ENCODE results near the gene PHPT1.
A peak's percentile ranks its signal among the peaks of the same experiment; 100 is the strongest.

The PHPT1 gene

GRCh38 chr9:136848393-136849037, 694 bp upstream of the PHPT1 start:
- DNase-seq, result no peak

GRCh38 chr9:136849960-136850865, 1.0 kb downstream of the PHPT1 start:
- peak in 1 of 5 donors; percentile 2 for DNase-seq

GRCh38 chr9:136850866-136851775, 1.9 kb downstream of the PHPT1 start:
- DNase-seq, result peak in 1 of 5 donors; percentile 12

DNA sequence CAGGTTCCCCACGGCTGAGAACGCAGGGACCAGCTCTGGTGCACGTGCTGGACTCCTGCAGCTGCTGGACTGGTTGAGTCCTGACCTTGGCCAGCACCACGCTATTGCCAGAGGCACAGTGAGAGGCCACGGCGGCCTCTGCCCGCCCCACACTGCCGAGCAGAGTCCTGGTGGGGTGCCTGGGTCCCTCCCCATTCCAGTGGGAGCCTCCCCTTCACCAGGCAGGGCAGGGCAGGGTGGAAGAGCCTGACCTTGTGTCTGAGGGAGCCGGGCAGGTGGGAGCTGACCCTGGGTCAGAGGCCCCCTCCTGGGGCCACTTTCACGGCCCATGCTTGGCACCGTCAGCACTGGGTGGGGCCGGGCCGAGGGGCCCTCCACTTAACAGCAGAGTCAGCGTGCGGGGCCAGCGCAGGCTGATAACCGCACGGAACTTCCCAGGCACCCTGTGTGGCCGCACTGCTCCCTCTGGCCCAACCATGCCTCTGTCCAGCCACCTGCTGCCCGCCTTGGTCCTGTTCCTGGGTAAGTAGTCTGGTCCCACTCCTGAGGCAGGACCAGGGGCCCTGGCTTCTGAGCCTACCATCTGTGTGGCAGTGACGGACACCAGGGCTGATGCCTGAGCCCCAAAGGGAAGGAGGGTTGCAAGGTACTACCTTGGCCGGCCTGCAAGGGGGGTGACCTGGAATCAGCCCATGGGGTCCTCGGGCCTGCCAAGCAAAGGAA, 2.9 kb downstream of the PHPT1 start, which contains the start of gene MAMDC4:
Gene MAMDC4 (plus strand): TSS at position 406 of the 723 bp plus-strand sequence. CDS start 71 bp downstream, at position 477.
- peak in 1 of 5 donors; percentile 6 for DNase-seq

- peak in 2 of 5 donors; percentile 4 to 13 for DNase-seq
These were observed 3.7 kb downstream of the PHPT1 start for GRCh38 chr9:136852664-136853595.

DNA sequence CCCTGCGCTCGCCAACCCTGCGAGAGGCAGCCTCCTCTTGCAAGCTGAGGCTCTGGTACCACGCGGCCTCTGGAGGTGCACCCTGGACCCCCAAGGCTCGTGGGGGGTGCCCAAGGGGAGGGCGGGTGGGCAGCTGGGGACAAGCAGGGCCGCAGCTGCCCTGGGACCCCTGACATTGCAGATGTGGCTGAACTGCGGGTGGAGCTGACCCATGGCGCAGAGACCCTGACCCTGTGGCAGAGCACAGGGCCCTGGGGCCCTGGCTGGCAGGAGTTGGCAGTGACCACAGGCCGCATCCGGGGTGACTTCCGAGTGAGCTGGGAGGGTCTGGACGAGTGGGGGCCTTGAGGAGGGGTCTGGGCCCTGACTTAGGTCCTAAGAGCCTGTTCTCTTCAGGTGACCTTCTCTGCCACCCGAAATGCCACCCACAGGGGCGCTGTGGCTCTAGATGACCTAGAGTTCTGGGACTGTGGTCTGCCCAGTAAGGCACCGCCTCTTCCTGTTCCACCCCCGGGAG, 4.4 kb downstream of the PHPT1 start:
- peak in 2 of 5 donors; percentile 5 to 13 for DNase-seq

GRCh38 chr9:136854113-136854841, 5.1 kb downstream of the PHPT1 start:
- DNase-seq, result peak in 1 of 5 donors; percentile 10

- DNase-seq, result peak in 1 of 5 donors; percentile 16
These were observed 5.7 kb downstream of the PHPT1 start for GRCh38 chr9:136854842-136855460.

DNA sequence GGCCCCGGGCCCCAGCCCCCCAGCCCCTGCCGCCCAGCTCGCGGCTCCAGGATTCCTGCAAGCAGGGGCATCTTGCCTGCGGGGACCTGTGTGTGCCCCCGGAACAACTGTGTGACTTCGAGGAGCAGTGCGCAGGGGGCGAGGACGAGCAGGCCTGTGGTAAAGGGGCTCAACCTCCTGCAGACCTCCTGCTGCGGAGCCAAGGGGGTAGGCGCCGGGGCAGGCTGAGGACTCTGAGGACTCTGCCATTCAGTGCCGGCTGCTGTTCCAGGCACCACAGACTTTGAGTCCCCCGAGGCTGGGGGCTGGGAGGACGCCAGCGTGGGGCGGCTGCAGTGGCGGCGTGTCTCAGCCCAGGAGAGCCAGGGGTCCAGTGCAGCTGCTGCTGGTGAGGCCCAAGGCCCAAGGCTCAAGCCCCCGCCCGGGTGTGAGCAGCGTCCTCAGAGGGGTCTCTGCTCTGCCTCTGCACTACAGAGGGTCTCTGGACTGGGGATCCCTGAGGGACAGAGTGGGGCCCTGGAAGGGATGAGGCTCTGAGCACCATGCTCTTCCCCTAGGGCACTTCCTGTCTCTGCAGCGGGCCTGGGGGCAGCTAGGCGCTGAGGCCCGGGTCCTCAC, 6.4 kb downstream of the PHPT1 start:
- no peak for DNase-seq

DNA sequence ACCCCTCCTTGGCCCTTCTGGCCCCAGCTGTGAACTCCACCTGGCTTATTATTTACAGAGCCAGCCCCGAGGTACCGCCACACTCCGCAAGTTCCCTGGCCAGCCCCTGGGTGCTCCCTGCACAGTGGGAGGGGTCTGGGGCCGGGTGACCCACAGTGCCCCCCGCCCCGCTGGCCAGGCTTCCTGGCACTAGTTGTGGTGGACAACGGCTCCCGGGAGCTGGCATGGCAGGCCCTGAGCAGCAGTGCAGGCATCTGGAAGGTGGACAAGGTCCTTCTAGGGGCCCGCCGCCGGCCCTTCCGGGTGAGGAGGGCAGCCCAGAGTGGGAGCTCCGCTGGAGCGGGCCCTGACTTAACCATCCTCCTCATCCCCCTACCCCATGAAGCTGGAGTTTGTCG, 6.9 kb downstream of the PHPT1 start:
- no peak for DNase-seq

- peak in 1 of 5 donors; percentile 11 for DNase-seq
These were observed 7.4 kb downstream of the PHPT1 start for GRCh38 chr9:136856541-136857141.

- DNase-seq, result no peak
These were observed 8.0 kb downstream of the PHPT1 start for GRCh38 chr9:136857166-136857565.

DNA sequence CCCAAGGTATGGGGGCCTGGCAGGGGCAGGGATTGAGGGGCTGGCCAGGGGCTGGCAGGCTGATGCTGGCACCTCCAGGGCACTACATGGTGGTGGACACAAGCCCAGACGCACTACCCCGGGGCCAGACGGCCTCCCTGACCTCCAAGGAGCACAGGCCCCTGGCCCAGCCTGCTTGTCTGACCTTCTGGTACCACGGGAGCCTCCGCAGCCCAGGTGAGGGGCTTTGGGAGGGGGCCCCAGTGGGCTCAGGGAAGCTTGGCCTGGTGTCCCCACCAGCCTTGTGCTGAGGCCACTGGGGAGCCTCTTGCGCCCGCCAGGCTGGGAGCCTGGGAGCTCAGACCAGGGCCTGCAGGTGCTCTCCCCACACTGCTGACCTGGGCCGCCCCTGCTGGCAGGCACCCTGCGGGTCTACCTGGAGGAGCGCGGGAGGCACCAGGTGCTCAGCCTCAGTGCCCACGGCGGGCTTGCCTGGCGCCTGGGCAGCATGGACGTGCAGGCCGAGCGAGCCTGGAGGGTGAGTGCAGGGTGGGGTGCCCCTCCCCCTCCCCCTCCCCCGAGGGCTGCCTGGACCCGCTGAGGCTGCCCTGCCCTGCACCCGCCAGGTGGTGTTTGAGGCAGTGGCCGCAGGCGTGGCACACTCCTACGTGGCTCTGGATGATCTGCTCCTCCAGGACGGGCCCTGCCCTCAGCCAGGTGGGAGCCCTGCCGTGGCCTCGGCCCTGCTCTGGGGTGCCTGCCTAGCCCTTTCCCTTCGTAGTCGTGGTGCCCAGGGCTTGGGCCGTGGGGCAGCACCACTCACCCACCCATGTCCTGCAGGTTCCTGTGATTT, 8.6 kb downstream of the PHPT1 start:
- DNase-seq, result no peak

GRCh38 chr9:136858452-136858843, 9.2 kb downstream of the PHPT1 start:
- DNase-seq, result no peak

- DNase-seq, result peak in 1 of 5 donors; percentile 12
These were observed 9.9 kb downstream of the PHPT1 start for GRCh38 chr9:136858844-136859757.

- DNase-seq, result no peak
These were observed 11.3 kb downstream of the PHPT1 start for GRCh38 chr9:136860529-136860928.

All from T-helper 1 cell (primary cell).